Fibroblast of pulmonary artery (primary cell): ENCODE results near the gene OPN4.

Experiments
- DNase-seq: peaks from one replicate; pipeline ENCODE4 v3.0.0-alpha.2; 2010; ENCODE audit warnings: low read depth
- H3K4me3 ChIP-seq: replicated peaks from 2 replicates; pipeline ENCODE4 v1.5.1; 2011; ENCODE audit warnings: low read depth, mild to moderate bottlenecking, control low read depth, low read length, moderate library complexity
- CTCF ChIP-seq: IDR thresholded peaks from 2 replicates; pipeline ENCODE4 v1.5.1; 2011; ENCODE audit warnings: mild to moderate bottlenecking, control low read depth, low read length, inconsistent platforms; ENCODE audit errors: missing control alignments

The OPN4 gene

GRCh38 chr10:86687750-86688149, 33.4 kb downstream of the OPN4 start:
- no peak overlapping the region for H3K4me3 ChIP-seq
- DNase-seq, result peak; percentile 69
- TF ChIP-seq CTCF, result no peak

DNA sequence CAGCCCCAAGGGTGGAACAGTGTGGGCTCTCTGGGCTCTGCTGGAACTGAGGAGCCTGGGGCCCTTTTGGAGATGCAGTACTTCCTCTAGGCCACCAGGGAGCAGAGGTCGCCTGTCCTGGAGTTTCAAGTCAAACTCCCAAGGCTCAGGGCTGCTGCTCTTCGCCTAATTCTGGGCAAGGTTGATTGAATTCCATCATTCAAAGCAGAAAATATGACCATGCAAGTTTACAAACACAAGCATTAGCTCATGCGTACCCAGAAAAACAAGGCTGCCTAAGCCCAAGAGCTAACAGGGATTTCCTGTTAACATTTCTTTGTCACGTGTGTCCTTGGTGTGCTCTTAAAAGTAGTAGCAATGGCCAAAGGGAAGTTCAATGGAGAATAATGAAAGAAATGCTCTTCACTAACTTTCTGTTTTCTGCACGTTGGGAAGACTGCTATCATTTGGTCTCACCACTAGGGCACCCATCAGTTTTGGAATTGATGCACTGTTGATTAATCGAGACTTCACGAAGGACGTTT, 34.1 kb downstream of the OPN4 start:
- TF ChIP-seq CTCF, result peak; percentile 87
- no peak overlapping the region for H3K4me3 ChIP-seq
- peak; percentile 80 for DNase-seq

DNA sequence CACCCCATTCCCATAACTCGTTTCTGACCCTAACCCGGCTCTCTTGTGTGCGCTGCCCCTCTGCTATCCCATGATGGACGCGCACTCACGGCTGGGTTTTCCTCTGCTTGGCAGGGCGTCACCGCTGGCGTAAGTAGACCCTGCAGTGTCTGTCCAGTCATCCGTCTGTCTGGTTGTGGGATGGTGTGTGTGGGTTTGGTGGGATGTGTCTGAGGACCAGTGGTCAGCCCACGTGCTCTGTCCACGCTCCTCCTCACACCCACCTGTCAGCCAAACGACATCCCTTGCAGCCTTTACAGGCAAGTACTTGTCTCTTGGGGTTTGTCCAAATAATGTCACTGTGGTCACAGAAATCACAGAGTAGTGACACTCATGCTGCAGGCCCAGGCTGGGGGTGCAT, 34.8 kb downstream of the OPN4 start:
- no peak for TF ChIP-seq CTCF
- H3K4me3 ChIP-seq, result no peak overlapping the region
- no peak for DNase-seq

DNA sequence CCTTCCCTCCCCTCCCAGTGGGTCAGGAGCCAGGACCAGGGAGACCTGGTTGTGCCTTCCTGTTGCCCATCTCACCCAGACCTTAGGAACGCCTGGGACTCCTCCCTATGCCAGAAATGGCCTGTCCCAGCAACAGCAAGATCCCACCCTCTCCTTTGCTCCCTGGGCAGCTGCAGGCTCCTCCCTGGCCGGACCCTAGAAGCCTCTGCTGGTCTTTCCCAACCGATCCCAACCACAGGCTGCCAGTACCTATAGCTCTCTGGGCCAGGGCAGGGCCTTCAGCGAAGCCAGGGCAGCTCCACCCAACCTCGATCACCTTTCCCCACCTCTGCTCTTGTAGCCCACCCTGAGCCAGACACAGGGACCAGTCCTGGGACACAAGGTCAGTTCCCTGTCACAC, 35.9 kb downstream of the OPN4 start:
- H3K4me3 ChIP-seq, result no peak overlapping the region
- no peak for DNase-seq
- no peak for TF ChIP-seq CTCF

DNA sequence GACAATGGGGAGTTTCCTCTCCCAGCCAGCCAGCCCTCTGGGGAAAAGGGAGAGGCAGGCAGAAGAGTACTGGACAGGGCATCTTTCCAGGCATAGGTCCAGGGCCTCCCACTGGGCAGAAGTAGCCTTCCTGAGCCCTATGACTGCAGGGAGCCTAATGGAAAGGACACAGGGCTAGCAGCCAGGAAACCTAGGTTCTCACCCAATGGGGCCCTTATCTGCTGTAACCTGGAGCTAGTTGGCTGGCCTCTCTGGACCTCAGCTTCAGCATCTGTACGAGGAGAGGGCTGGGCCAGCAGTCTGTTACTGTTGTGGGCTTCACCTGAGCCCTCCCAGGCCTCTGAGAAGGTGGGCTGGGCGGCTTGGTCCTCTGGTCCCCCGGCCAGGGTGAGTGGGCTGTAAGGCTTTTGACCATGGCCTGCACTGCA, 36.3 kb downstream of the OPN4 start:
- no peak overlapping the region for H3K4me3 ChIP-seq
- DNase-seq, result no peak
- TF ChIP-seq CTCF, result no peak

- no peak for DNase-seq
- no peak for TF ChIP-seq CTCF
- no peak overlapping the region for H3K4me3 ChIP-seq
Observed at GRCh38 chr10:86691333-86692022, 37.1 kb downstream of the OPN4 start.

GRCh38 chr10:86692023-86692514, 37.7 kb downstream of the OPN4 start:
- no peak for DNase-seq
- TF ChIP-seq CTCF, result no peak
- no peak overlapping the region for H3K4me3 ChIP-seq
